ENCODE measurements around the gene IMPDH2.
A peak's percentile ranks its signal among the peaks of the same experiment; 100 is the strongest.

IMPDH2 gene

GRCh38 chr3:49032646-49033304 lies 3.6 kb upstream of the IMPDH2 start:
- no peak for TF ChIP-seq PAX5 (IDR thresholded peaks at IDR 0.05; ENCODE audit: insufficient read depth, low read length, severe bottlenecking)
- no peak for TF ChIP-seq POU2F2 (IDR thresholded peaks at IDR 0.05; ENCODE audit: low read depth, low read length)
- no peak for TF ChIP-seq POLR2AphosphoS5 (IDR thresholded peaks at IDR 0.05; ENCODE audit: low read depth, low read length)
- TF ChIP-seq TAF1 (IDR thresholded peaks at IDR 0.05; ENCODE audit: low read depth, low read length) = no peak
- TF ChIP-seq POLR2A (IDR thresholded peaks at IDR 0.05; ENCODE audit: low read depth, low read length) = no peak
- TF ChIP-seq SPI1 (IDR thresholded peaks at IDR 0.05; ENCODE audit: low read depth, low read length) = no peak
- DNase-seq (ENCODE audit: insufficient read length, low spot score) (no peak), FAIRE-seq (no peak)

DNA sequence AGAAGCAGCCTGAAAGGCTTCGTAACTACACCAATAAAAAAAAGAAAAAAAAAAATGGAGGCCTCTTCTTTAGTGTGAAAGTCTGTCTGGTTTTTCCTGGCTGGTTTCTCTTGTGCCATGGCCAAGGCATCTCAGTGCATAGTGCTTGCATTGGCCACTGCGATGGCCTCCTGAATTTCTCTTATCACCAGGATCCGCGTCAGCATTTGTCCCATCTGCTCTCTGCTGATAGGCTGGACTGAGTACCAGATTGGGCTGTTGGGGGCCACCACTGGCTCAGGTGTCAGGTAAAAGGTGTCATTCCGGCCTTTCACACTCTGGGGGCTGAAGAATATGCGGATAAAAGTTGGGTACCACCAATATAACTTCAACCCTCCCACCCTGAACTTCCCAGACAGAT lies 1.1 kb upstream of the IMPDH2 start:
- TF ChIP-seq POU2F2 (IDR thresholded peaks at IDR 0.05; ENCODE audit: low read depth, low read length) (no peak), POLR2AphosphoS5 (IDR thresholded peaks at IDR 0.05; ENCODE audit: low read depth, low read length) (no peak), PAX5 (IDR thresholded peaks at IDR 0.05; ENCODE audit: insufficient read depth, low read length, severe bottlenecking) (no peak), TAF1 (IDR thresholded peaks at IDR 0.05; ENCODE audit: low read depth, low read length) (no peak), POLR2A (IDR thresholded peaks at IDR 0.05; ENCODE audit: low read depth, low read length) (no peak), SPI1 (IDR thresholded peaks at IDR 0.05; ENCODE audit: low read depth, low read length) (no peak)
- no peak for FAIRE-seq

GRCh38 chr3:49029563-49029884 lies 326 bp upstream of the IMPDH2 start:
- no peak for FAIRE-seq
- no peak for DNase-seq (ENCODE audit: insufficient read length, low spot score)
- TF ChIP-seq POLR2A (IDR thresholded peaks at IDR 0.05; ENCODE audit: low read depth, low read length) = no peak

More for the DNA sequence above, 1.1 kb upstream of the IMPDH2 start:
- no peak for DNase-seq (ENCODE audit: insufficient read length, low spot score)

DNA sequence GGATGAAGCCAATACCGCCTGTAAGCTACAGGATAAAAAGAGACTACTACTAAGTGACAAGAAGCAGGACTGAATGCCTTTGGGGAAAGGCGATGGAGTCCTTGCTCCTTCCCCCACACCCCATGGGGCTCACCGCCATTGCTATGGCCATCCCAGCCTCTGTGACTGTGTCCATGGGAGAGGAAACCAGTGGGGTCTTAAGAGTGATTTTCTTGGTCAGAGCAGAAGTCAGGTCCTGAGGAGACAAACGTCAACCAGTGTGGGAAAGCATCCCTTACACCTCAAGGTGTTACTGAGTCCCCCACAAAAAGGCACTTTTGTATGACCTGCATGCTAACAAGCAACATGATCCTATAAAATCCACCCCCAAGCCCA lies 913 bp downstream of the IMPDH2 start:
- no peak for TF ChIP-seq PAX5 (IDR thresholded peaks at IDR 0.05; ENCODE audit: insufficient read depth, low read length, severe bottlenecking)
- TF ChIP-seq POU2F2 (IDR thresholded peaks at IDR 0.05; ENCODE audit: low read depth, low read length) = 0 out of 2 replicates have a peak, but pooled peaks have one; percentile 15
- FAIRE-seq (no peak), DNase-seq (ENCODE audit: insufficient read length, low spot score) (no peak)

DNA sequence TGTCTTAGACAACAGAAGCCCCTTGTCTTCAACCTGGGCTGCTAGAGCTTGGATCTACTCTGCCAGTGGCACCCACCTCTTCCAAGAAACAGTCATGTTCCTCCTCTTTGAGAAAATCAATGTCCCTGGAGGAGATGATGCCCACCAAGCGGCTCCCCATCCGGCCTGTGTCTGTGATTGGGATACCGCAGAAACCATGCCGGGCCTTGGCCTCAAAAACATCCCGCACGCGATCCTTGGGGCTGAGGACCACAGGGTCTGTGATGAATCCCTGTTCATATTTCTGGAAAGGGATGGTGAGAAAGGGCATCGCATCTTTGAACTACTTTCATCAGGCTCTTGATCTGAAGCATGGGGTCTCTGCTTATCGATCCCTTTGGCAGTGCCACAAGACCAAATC lies 1.6 kb downstream of the IMPDH2 start:
- DNase-seq (ENCODE audit: insufficient read length, low spot score) = no peak
- no peak for FAIRE-seq
- TF ChIP-seq SPI1 (IDR thresholded peaks at IDR 0.05; ENCODE audit: low read depth, low read length) (no peak), PAX5 (IDR thresholded peaks at IDR 0.05; ENCODE audit: insufficient read depth, low read length, severe bottlenecking) (no peak), POLR2AphosphoS5 (IDR thresholded peaks at IDR 0.05; ENCODE audit: low read depth, low read length) (no peak; the same call in 1 of the 2 replicates), POU2F2 (IDR thresholded peaks at IDR 0.05; ENCODE audit: low read depth, low read length) (no peak), POLR2A (IDR thresholded peaks at IDR 0.05; ENCODE audit: low read depth, low read length) (no peak), TAF1 (IDR thresholded peaks at IDR 0.05; ENCODE audit: low read depth, low read length) (no peak)

- no peak for DNase-seq (ENCODE audit: insufficient read length, low spot score)
- no peak for FAIRE-seq
- TF ChIP-seq POU2F2 (IDR thresholded peaks at IDR 0.05; ENCODE audit: low read depth, low read length) = no peak
- TF ChIP-seq POLR2AphosphoS5 (IDR thresholded peaks at IDR 0.05; ENCODE audit: low read depth, low read length) = 0 out of 2 replicates have a peak, but pooled peaks have one; percentile 13
- peak; percentile 67; the same call in 1 of the 2 replicates for TF ChIP-seq POLR2A (IDR thresholded peaks at IDR 0.05; ENCODE audit: low read depth, low read length)
Observed at GRCh38 chr3:49026536-49026935, 2.7 kb downstream of the IMPDH2 start.

GRCh38 chr3:49025793-49026520 lies 3.2 kb downstream of the IMPDH2 start:
- peak; percentile 18; the same call in 1 of the 2 replicates for TF ChIP-seq POLR2AphosphoS5 (IDR thresholded peaks at IDR 0.05; ENCODE audit: low read depth, low read length)
- no peak for TF ChIP-seq PAX5 (IDR thresholded peaks at IDR 0.05; ENCODE audit: insufficient read depth, low read length, severe bottlenecking)
- DNase-seq (ENCODE audit: insufficient read length, low spot score) (no peak), FAIRE-seq (no peak)

DNA sequence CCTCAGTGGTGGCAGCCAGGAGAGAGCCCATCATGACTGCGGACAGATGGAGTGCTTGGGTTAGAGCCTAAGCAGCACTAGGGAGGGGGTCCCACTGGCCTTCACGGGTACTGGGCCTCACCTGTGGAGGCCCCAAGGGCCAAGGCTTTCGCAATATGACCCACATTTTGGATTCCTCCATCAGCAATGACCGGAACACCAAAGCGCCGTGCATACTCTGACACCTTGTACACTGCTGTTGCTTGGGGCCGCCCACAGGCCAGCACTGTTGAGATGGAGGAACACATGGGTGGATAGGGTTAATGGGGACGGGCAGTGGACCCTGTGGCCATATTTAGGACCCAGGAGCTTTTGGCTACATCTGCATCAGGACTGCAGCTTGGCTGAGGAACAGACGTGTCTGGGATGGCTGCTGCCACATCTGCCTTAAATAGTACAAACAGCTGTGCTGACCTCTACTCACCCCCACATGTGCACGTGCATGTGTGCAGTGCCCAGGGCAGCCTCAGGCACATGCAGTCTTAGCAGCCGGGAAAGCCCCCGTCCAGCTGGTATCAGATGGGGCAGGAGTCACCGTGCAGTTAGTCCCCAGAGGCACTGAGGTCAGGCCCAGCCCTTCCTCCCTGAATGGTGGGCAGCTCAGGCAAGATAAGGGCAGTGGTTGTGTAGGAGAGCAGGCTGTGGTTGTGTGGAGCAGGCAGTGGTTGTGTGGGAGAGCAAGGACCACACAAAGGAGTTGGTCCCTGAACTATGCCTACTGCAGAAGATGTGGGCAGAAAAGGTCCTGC lies 4.0 kb downstream of the IMPDH2 start:
- TF ChIP-seq TAF1 (IDR thresholded peaks at IDR 0.05; ENCODE audit: low read depth, low read length) (no peak), PAX5 (IDR thresholded peaks at IDR 0.05; ENCODE audit: insufficient read depth, low read length, severe bottlenecking) (no peak), POLR2A (IDR thresholded peaks at IDR 0.05; ENCODE audit: low read depth, low read length) (peak; percentile 78), SPI1 (IDR thresholded peaks at IDR 0.05; ENCODE audit: low read depth, low read length) (no peak), POLR2AphosphoS5 (IDR thresholded peaks at IDR 0.05; ENCODE audit: low read depth, low read length) (0 out of 2 replicates have a peak, but pooled peaks have one; percentile 60), POU2F2 (IDR thresholded peaks at IDR 0.05; ENCODE audit: low read depth, low read length) (no peak; the same call in none of the 2 replicates)
- FAIRE-seq (no peak), DNase-seq (ENCODE audit: insufficient read length, low spot score) (no peak)

GRCh38 chr3:49024449-49024848 lies 4.7 kb downstream of the IMPDH2 start:
- DNase-seq (ENCODE audit: insufficient read length, low spot score) (no peak), FAIRE-seq (no peak)
- TF ChIP-seq POLR2AphosphoS5 (IDR thresholded peaks at IDR 0.05; ENCODE audit: low read depth, low read length) = 0 out of 2 replicates have a peak, but pooled peaks have one; percentile 20
- TF ChIP-seq POU2F2 (IDR thresholded peaks at IDR 0.05; ENCODE audit: low read depth, low read length) = no peak

DNA sequence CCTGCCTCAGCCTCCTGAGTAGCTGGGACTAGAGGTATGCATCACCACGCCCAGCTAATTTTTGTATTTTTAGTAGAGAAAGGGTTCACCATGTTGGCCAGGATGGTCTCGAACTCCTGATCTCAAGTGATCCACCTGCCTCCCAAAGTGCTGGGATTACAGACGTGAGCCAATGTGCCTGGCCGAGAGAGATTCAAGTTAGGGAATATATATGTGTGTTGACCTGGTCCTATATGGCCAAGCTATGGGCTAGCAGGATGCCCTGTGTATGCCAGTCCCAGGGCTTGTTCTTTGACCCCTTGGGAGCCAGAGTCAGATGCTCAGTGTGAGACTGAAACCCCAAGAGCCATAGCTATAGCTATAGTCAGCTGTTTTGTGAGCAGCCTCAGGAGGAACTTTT lies 5.4 kb downstream of the IMPDH2 start:
- FAIRE-seq = no peak

More for the DNA sequence above, 5.4 kb downstream of the IMPDH2 start:
- TF ChIP-seq POLR2AphosphoS5 (IDR thresholded peaks at IDR 0.05; ENCODE audit: low read depth, low read length) = no peak
- no peak for TF ChIP-seq POLR2A (IDR thresholded peaks at IDR 0.05; ENCODE audit: low read depth, low read length)
- TF ChIP-seq POU2F2 (IDR thresholded peaks at IDR 0.05; ENCODE audit: low read depth, low read length) = no peak
- no peak for TF ChIP-seq PAX5 (IDR thresholded peaks at IDR 0.05; ENCODE audit: insufficient read depth, low read length, severe bottlenecking)
- no peak for TF ChIP-seq SPI1 (IDR thresholded peaks at IDR 0.05; ENCODE audit: low read depth, low read length)
- no peak for TF ChIP-seq TAF1 (IDR thresholded peaks at IDR 0.05; ENCODE audit: low read depth, low read length)
- no peak for DNase-seq (ENCODE audit: insufficient read length, low spot score)

Data from GM12891 (cell line).